ENCODE data around the gene TPD52L3.

DNA sequence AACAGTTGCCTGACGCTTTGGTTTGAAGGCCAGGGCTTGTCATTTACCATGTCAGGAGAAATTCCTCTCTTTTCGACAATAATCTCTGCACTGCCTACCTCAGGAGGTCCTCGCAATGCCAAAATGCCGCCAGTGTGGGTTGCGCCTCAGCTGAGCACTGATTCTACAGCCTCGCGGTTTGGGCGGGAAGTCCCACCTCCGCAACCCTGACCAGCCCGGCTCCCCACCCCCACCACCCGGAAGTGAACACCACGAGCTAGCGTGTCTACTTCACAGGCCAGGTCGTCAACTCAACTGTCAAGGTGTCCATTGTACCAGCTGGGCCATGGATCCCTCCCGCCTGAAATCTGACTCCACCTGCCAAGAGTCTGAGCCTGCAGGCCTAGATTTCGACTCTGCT is at the start of gene TPD52L3:
- no peak for TF ChIP-seq OSR1 (CRISPR knock-in tag; IDR thresholded peaks at IDR 0.05)
- no peak for TF ChIP-seq ZNF565 (CRISPR knock-in tag; conservative IDR thresholded peaks at IDR 0.05; ENCODE audit: low read depth)
- TF ChIP-seq, protein P1, sequence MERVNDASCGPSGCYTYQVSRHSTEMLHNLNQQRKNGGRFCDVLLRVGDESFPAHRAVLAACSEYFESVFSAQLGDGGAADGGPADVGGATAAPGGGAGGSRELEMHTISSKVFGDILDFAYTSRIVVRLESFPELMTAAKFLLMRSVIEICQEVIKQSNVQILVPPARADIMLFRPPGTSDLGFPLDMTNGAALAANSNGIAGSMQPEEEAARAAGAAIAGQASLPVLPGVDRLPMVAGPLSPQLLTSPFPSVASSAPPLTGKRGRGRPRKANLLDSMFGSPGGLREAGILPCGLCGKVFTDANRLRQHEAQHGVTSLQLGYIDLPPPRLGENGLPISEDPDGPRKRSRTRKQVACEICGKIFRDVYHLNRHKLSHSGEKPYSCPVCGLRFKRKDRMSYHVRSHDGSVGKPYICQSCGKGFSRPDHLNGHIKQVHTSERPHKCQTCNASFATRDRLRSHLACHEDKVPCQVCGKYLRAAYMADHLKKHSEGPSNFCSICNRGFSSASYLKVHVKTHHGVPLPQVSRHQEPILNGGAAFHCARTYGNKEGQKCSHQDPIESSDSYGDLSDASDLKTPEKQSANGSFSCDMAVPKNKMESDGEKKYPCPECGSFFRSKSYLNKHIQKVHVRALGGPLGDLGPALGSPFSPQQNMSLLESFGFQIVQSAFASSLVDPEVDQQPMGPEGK (CRISPR knock-in tag; IDR thresholded peaks at IDR 0.05; ENCODE audit: borderline replicate concordance) = no peak
- no peak for TF ChIP-seq CSDC2 (CRISPR knock-in tag; IDR thresholded peaks at IDR 0.05)
- TF ChIP-seq SNAI2 (CRISPR knock-in tag; IDR thresholded peaks at IDR 0.05) = no peak
- TF ChIP-seq ZFP3 (CRISPR knock-in tag; IDR thresholded peaks at IDR 0.05) = no peak
- TF ChIP-seq, protein P2, sequence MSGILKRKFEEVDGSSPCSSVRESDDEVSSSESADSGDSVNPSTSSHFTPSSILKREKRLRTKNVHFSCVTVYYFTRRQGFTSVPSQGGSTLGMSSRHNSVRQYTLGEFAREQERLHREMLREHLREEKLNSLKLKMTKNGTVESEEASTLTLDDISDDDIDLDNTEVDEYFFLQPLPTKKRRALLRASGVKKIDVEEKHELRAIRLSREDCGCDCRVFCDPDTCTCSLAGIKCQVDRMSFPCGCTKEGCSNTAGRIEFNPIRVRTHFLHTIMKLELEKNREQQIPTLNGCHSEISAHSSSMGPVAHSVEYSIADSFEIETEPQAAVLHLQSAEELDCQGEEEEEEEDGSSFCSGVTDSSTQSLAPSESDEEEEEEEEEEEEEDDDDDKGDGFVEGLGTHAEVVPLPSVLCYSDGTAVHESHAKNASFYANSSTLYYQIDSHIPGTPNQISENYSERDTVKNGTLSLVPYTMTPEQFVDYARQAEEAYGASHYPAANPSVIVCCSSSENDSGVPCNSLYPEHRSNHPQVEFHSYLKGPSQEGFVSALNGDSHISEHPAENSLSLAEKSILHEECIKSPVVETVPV (CRISPR knock-in tag; IDR thresholded peaks at IDR 0.05) = no peak
- no peak for TF ChIP-seq BACH2 (CRISPR knock-in tag; IDR thresholded peaks at IDR 0.05; ENCODE audit: borderline replicate concordance)
- TF ChIP-seq ZFP30 (CRISPR knock-in tag; IDR thresholded peaks at IDR 0.05) = no peak
- TF ChIP-seq ZC3H10 (CRISPR knock-in tag; IDR thresholded peaks at IDR 0.05) = no peak
- no peak for TF ChIP-seq RARB (CRISPR knock-in tag; IDR thresholded peaks at IDR 0.05)
- no peak for TF ChIP-seq ARNTL (CRISPR knock-in tag; IDR thresholded peaks at IDR 0.05; ENCODE audit: borderline replicate concordance, low read depth)

Measured in SK-N-SH treated with all-trans-retinoic acid at 6 μM for 48 hours (cell line).